SH-SY5Y (cell line): ENCODE results near the gene OTOGL.

ENCODE experiments used
- GATA2 ChIP-seq: IDR thresholded peaks from 2 replicates; pipeline ENCODE4 v1.6.1; 2011; ENCODE audit warnings: mild to moderate bottlenecking, low read depth, low read length
- GATA3 ChIP-seq: IDR thresholded peaks from 2 replicates; pipeline ENCODE4 v1.6.1; 2011; ENCODE audit warnings: low read depth, mild to moderate bottlenecking, low read length, moderate library complexity

OTOGL gene

GRCh38 chr12:80116735-80117134 lies 17.4 kb downstream of the OTOGL start:
- TF ChIP-seq GATA3 (no peak), GATA2 (no peak)

GRCh38 chr12:80118565-80119324 lies 19.4 kb downstream of the OTOGL start:
- no peak for TF ChIP-seq GATA2

GRCh38 chr12:80120994-80121393 lies 21.7 kb downstream of the OTOGL start:
- TF ChIP-seq GATA2 (no peak), GATA3 (no peak)

GRCh38 chr12:80121661-80122060 lies 22.3 kb downstream of the OTOGL start:
- TF ChIP-seq GATA2 (no peak), GATA3 (no peak)

- TF ChIP-seq GATA2 (no peak), GATA3 (no peak)
These were observed 30.7 kb downstream of the OTOGL start for GRCh38 chr12:80129895-80130530.

GRCh38 chr12:80135624-80136023 lies 36.3 kb downstream of the OTOGL start:
- TF ChIP-seq GATA3 (no peak), GATA2 (no peak)

- TF ChIP-seq GATA2 (no peak), GATA3 (no peak)
These were observed 40.7 kb downstream of the OTOGL start for GRCh38 chr12:80140005-80140404.

- TF ChIP-seq GATA2 (no peak), GATA3 (no peak)
These were observed 43.3 kb downstream of the OTOGL start for GRCh38 chr12:80142640-80143039.

GRCh38 chr12:80143537-80143936 lies 44.2 kb downstream of the OTOGL start:
- TF ChIP-seq GATA2 (no peak), GATA3 (no peak)

GRCh38 chr12:80151131-80151530 lies 51.8 kb downstream of the OTOGL start:
- TF ChIP-seq GATA2 (no peak), GATA3 (no peak)

GRCh38 chr12:80154261-80154660 lies 54.9 kb downstream of the OTOGL start:
- TF ChIP-seq GATA3 (no peak), GATA2 (no peak)

- no peak for TF ChIP-seq GATA2
- no peak for TF ChIP-seq GATA3
These were observed 57.0 kb downstream of the OTOGL start for GRCh38 chr12:80156306-80156705.

- TF ChIP-seq GATA3: no peak
- TF ChIP-seq GATA2: no peak
These were observed 58.3 kb downstream of the OTOGL start for GRCh38 chr12:80157645-80158044.

GRCh38 chr12:80161612-80162011 lies 62.3 kb downstream of the OTOGL start:
- no peak for TF ChIP-seq GATA3
- TF ChIP-seq GATA2: no peak

- TF ChIP-seq GATA3: no peak
- TF ChIP-seq GATA2: no peak
These were observed 62.8 kb downstream of the OTOGL start for GRCh38 chr12:80162177-80162576.
